Colonic mucosa (tissue), 4 donors: ENCODE results near the gene PKP3. TPM values are rescaled to one million over a fixed set of nuclear protein-coding genes. Genes with fewer than 3 reads are reported as not detected.

Source experiments
- DNase-seq: peaks from one replicate; pipeline ENCODE4 v3.0.0-alpha.2; 2020
- H3K27ac ChIP-seq: fragments of 200-600 bp; one replicate; pipeline ENCODE4 v1.8.0; 2021
- H3K27me3 ChIP-seq: fragments of 200-600 bp; one replicate; pipeline ENCODE4 v1.8.0; 2021
- H3K36me3 ChIP-seq: fragments of 200-600 bp; one replicate; pipeline ENCODE4 v1.8.0; 2021
- H3K4me1 ChIP-seq: fragments of 200-600 bp; one replicate; pipeline ENCODE4 v1.8.0; 2021; ENCODE audit warnings: mild to moderate bottlenecking
- H3K4me3 ChIP-seq: fragments of 200-600 bp; one replicate; pipeline ENCODE4 v1.8.0; 2021
- H3K9ac ChIP-seq, 2 donors: one replicate each; pipeline ENCODE4 v1.7.0; 2013; ENCODE audit warnings: control low read depth in 2 of 2, low read depth in 2 of 2, low read length in 2 of 2
- H3K9me3 ChIP-seq: fragments of 200-600 bp; one replicate; pipeline ENCODE4 v1.8.0; 2021
- intact Hi-C: fragments of 100-400 bp; cut with DNase I; formaldehyde crosslinking; loops from one replicate; pipeline ENCODE4 v1.14.1; 2022
- total RNA-seq, 2 donors: library from RNA; stranded (reverse); fragmentation: NEBNext Ultra II Directional in 1 of 2; extraction: Animal tissue kit (Norgen Biotek cat#: 25700) in 1 of 2; gene quantifications; one replicate each; pipeline ENCODE4 v1.2.1, GENCODE V29; 2021
- TF ChIP-seq, protein P1 (sequence below): fragments of 200-600 bp; IDR thresholded peaks from one replicate; pipeline ENCODE4 v1.8.0; 2022; ENCODE audit warnings: antibody characterized with exemption, mild to moderate bottlenecking
- donor health status: healthy.
- donor health status: DM: no; HTN: no; CAD: no.
- donor health status: DM: no; HTN: no; CAD: no.

Gene PKP3
- total RNA-seq, 2 donors from 2014 or later: 167 to 247 TPM

DNA sequence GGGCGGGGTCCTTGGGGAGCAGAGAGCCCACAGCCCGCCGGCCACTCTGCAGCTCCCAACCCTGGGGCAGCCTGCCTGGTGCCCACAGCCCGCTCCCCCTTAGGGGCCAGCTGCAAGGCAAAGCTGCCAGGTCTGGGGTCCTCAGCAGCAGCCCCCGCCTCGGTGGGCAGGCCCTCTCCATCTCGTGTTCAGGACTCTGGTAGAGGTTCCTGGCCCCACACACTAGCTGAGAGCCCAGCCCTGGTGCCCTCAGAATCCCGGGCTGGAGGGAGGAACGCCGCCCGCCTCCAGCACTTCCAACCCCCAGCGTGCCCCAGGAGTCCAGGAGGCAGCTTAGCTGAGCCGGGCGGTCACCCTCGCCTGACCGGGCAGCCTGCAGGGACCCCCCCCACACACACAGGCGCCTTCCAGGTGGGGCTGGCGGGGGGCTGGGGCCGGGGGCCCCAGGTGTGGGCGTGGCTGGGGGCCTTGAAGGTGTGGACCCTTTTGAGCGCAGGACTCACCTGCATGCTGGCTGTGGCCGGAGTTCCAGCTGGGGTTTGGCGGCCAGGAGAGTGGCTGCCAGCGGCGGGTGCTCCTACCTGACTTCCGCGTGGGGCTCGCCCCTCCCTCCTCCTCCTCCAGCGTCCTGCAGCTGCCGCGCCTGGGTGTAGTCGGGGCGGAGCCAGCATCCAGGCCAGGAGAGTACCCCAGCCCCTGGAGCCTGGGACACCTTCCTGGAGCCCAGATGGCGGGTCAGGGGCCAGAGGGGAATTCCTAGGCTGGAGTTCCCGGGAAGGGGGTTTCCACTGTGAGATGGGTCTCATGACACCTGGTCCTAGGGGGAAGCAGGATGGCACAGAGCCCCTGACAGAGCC lies 47.6 kb downstream of the PKP3 start, which contains the start of gene ANO9:
ANO9 (minus strand) TSS at position 594 of the 857 bp plus-strand sequence; CDS start at position 509, 85 bp downstream.
- H3K9ac ChIP-seq: peak within 1 kb of the TSS; percentile 61 to 73
- intact Hi-C loops: no loop called here
- peak within 1 kb of the TSS; percentile 49 for H3K4me3 ChIP-seq

DNA sequence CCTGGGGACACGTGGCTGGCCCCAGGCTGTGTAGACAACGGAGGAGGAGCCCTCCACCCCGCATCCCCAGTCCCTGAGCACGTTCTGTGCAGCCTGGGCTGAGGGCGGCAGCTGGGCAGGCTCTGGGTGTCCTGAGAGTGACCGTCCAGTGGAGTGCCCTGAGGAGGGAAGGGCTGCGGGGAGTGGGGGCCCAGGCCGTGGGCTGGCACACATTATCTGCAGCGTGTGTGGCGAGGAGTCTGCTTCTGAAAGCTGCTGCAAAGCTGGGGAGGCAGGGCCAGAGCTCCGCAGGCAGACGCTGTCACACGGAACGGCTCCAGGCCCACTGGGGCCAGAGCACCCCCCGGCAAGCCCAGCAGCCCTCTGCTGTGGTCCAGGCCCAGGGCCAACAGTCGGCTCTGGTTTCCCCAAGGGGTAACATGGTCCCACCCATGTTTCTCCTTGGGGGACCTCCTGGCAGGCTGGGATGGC lies 48.6 kb downstream of the PKP3 start:
- no peak for DNase-seq
- H3K27ac ChIP-seq: no peak overlapping the region
- no peaks in the 10 kb centered on the region for H3K27me3 ChIP-seq
- TF ChIP-seq, protein P1, sequence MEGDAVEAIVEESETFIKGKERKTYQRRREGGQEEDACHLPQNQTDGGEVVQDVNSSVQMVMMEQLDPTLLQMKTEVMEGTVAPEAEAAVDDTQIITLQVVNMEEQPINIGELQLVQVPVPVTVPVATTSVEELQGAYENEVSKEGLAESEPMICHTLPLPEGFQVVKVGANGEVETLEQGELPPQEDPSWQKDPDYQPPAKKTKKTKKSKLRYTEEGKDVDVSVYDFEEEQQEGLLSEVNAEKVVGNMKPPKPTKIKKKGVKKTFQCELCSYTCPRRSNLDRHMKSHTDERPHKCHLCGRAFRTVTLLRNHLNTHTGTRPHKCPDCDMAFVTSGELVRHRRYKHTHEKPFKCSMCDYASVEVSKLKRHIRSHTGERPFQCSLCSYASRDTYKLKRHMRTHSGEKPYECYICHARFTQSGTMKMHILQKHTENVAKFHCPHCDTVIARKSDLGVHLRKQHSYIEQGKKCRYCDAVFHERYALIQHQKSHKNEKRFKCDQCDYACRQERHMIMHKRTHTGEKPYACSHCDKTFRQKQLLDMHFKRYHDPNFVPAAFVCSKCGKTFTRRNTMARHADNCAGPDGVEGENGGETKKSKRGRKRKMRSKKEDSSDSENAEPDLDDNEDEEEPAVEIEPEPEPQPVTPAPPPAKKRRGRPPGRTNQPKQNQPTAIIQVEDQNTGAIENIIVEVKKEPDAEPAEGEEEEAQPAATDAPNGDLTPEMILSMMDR: no peak
- H3K4me1 ChIP-seq: no peaks in the 10 kb centered on the region
- no peaks in the 10 kb centered on the region for H3K9me3 ChIP-seq
- H3K9ac ChIP-seq: no peak overlapping the region
- H3K36me3 ChIP-seq: no peaks in the 10 kb centered on the region
- H3K4me3 ChIP-seq: no peak overlapping the region
- intact Hi-C loops: no loop called here

More for the DNA sequence above, 47.6 kb downstream of the PKP3 start, which contains the start of gene ANO9:
- TF ChIP-seq, protein P1: no peak
- Histone ChIP-seq H3K27ac (peak within 1 kb of the TSS; percentile 54), H3K36me3 (no peaks in the 10 kb centered on the region), H3K27me3 (no peaks in the 10 kb centered on the region), H3K9me3 (no peaks in the 10 kb centered on the region), H3K4me1 (no peaks in the 10 kb centered on the region)
- peak; percentile 86 for DNase-seq

DNA sequence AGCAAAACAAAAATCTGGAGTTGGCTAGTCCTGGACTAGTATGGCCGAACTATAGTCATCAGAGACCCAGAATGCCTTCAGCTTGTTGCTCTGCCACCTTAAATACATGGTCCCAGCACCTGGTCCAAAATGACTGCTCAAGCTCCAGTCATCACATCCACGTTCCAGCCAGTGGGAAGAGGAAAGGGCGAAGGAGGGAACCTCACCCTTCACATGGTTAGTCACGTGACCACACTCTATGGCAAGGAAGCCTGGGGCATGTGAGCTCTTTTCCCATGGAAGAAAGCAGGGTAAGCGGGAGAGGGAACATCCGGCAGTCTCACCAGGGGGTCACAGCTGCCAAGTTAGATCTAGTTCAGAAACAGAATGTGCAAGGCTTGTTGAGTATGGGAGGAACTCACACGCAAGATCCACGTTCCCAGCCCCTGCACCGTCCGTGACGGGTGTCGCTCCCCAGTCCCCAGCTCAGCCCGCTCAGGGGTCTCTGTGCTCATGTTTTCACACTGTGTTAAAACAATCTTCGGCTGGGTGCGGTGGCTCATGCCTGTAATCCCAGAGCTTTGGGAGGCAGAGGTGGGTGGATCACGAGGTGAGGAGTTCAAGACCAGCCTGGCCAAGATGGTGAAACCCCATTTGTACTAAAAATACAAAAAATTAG lies 49.7 kb downstream of the PKP3 start:
- H3K4me3 ChIP-seq: no peak overlapping the region
- peaks cover 5% of the 10 kb centered on the region for H3K4me1 ChIP-seq
- H3K9me3 ChIP-seq: no peaks in the 10 kb centered on the region
- intact Hi-C loops: no loop called here
- H3K27ac ChIP-seq: peak overlapping the region; percentile 85
- peak overlapping the region in 1 of 2 donors; percentile 51 for H3K9ac ChIP-seq
- H3K36me3 ChIP-seq: no peaks in the 10 kb centered on the region
- peak; percentile 53 for DNase-seq
- TF ChIP-seq, protein P1: no peak
- no peaks in the 10 kb centered on the region for H3K27me3 ChIP-seq

DNA sequence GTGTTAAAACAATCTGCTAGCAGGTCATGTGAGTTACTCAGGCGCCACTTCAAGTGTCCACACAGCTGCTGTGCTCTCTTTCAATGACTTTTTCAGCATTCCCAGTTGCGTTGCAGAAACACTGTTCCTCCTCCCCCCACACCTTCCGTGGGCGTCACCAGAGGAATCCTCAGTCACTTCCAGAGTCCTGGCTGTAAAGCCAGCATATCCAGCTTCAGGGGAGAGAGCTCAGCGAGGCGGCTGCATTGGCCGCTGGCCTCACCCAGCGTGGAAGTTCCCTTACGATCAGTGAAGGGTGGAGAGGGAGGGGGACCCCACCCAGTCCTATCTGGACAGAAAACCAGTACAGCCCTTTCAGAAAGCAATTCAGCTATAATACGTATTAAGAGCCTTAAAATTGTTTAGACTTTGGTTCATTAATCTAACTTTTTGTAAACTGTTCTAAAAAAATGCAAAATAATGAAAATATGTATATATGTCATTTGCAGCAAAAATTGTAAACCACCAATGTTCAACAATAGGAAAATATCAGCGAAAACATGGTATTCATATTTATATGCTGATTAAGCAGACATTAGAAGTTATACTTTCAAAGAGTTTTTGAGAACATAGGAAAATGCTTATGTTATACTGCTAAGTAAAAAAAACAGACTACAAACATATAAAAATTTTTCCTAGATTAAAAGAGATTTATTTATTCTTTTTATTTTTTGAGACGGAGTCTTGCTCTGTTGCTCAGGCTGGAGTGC lies 50.6 kb downstream of the PKP3 start:
- Histone ChIP-seq H3K27ac (peak overlapping the region; percentile 85), H3K4me3 (no peak overlapping the region), H3K4me1 (peaks cover 8% of the 10 kb centered on the region), H3K9ac (peak overlapping the region in 1 of 2 donors; percentile 77), H3K9me3 (no peaks in the 10 kb centered on the region), H3K36me3 (no peaks in the 10 kb centered on the region), H3K27me3 (no peaks in the 10 kb centered on the region)
- TF ChIP-seq, protein P1: no peak
- intact Hi-C loops: loop anchor here (5.0 kb wide), 1 partner anchor 37 kb away; no protein-coding TSS in a partner anchor
- peak; percentile 79 for DNase-seq
